ENCODE results near the gene DDX17. TPM values are rescaled to one million over a fixed set of nuclear protein-coding genes. Genes with fewer than 3 reads are reported as not detected.

DDX17 gene
- total RNA-seq, 2 donors from 2014 or later = 161 to 178 TPM

- no peak for TF ChIP-seq CTCF (IDR thresholded peaks at IDR 0.05)
- no peak overlapping the region for H3K4me3 ChIP-seq
- H3K4me1 ChIP-seq = peaks cover 0 to 27% of the 10 kb centered on the region in 2 donors
- H3K36me3 ChIP-seq = no peaks in the 10 kb centered on the region
- no peaks in the 10 kb centered on the region for H3K27me3 ChIP-seq
- H3K27ac ChIP-seq = peak overlapping the region in 1 of 2 donors; percentile 3
- DNase-seq (ENCODE audit: low spot score) = no peak
- H3K9me3 ChIP-seq = no peaks in the 10 kb centered on the region
Observed at GRCh38 chr22:38446018-38446601, 60.0 kb downstream of the DDX17 start.

- Histone ChIP-seq H3K27ac (no peak overlapping the region), H3K9me3 (no peaks in the 10 kb centered on the region), H3K36me3 (no peaks in the 10 kb centered on the region), H3K4me1 (peaks cover 0 to 15% of the 10 kb centered on the region in 2 donors), H3K4me3 (no peak overlapping the region), H3K27me3 (no peaks in the 10 kb centered on the region)
- no peak for DNase-seq (ENCODE audit: low spot score)
- no peak for TF ChIP-seq CTCF (IDR thresholded peaks at IDR 0.05)
Observed at GRCh38 chr22:38444783-38445182, 61.3 kb downstream of the DDX17 start.

DNA sequence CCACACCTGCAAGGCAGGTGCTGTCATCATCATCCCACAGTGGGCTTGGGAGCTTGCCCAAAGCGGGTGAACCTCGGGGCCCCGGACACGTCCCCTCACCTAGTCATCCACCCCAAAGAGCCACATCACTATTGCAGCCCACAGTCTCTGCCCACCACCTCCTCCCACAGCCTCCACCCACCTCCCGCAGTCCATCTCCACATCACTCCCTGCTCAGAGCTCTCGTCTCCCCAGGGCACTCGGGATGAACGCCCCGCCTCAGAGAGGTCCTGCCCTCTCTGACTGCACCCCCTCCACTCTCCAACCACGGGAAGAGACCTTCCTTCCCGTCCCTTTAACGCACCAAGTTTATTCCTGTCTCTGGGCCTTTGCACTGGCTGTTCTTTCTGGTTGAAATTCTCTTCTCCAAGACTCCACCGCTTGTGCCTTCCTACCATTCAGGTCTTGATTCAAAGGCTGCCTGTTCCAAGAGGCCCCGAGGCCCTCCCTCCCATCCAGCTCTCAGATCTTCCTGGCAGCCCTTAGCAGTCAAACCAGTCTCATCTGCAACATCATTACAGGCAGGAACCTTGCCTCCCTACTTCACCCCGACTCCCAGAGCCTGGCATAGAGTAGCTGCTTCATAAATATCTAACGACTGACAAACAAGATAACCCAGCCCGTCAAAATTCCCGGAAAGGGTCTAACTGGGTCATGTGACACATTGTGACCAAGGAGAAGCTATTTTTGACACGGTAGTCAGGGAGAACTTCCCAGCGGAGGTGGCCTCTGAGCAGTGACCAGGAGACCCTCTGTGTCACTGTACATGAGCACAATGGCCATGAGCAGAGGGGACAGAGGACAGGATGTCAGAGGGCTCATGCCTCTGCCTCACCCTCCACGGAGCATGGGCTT is 62.2 kb downstream of the DDX17 start:
- DNase-seq (ENCODE audit: low spot score) = no peak
- TF ChIP-seq CTCF (IDR thresholded peaks at IDR 0.05) = no peak
- Histone ChIP-seq H3K9me3 (no peaks in the 10 kb centered on the region), H3K36me3 (no peaks in the 10 kb centered on the region), H3K4me3 (no peak overlapping the region), H3K4me1 (peaks cover 0 to 7% of the 10 kb centered on the region in 2 donors), H3K27ac (peak overlapping the region; percentile 66 to 70), H3K27me3 (no peaks in the 10 kb centered on the region)

GRCh38 chr22:38442967-38443627 is 63.0 kb downstream of the DDX17 start:
- DNase-seq (ENCODE audit: low spot score) = no peak
- Histone ChIP-seq H3K27me3 (no peaks in the 10 kb centered on the region), H3K36me3 (no peaks in the 10 kb centered on the region), H3K9me3 (no peaks in the 10 kb centered on the region), H3K4me3 (no peak overlapping the region), H3K4me1 (peaks cover 0 to 7% of the 10 kb centered on the region in 2 donors), H3K27ac (peak overlapping the region; percentile 66 to 70)
- no peak for TF ChIP-seq CTCF (IDR thresholded peaks at IDR 0.05)

DNA sequence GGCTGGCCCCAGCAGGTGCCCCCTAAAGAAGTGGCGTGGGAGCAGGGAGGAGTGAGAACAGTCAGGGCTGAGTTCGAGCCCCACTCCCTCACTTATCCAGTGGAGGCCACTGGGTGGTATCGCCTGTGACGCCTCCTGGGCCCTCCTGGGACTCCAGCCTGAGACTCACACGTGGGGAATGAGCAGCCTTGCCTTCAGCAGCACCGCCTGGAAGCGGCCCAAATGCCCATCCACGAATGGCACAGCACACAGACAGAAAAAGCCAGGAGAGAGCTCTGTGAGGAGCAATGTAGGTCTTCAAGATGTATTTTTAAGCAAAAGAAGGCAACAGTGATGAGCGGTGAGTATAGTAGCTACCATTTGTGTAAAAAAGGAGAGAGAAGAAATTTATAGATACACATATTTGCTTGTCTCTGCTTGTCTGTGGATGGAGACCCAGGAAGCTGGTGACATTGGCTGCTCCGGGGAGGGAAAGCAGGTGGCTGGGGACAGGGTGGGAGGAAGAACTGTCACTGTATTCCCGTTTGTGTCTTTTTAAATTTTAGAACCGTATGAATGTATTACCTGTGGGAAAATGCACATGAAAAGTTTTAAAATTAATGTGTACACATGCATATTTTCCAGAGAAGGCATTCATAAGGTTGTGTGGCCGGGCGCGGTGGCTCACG is 64.4 kb downstream of the DDX17 start:
- no peaks in the 10 kb centered on the region for H3K36me3 ChIP-seq
- H3K27me3 ChIP-seq = no peaks in the 10 kb centered on the region
- no peaks in the 10 kb centered on the region for H3K9me3 ChIP-seq
- peak overlapping the region in 1 of 2 donors; percentile 57 for H3K27ac ChIP-seq
- H3K4me3 ChIP-seq = no peak overlapping the region
- DNase-seq (ENCODE audit: low spot score) = no peak
- TF ChIP-seq CTCF (IDR thresholded peaks at IDR 0.05) = no peak
- H3K4me1 ChIP-seq = peaks cover 0 to 7% of the 10 kb centered on the region in 2 donors

All from right atrium auricular region (tissue), 2 donors.